Renal pelvis (tissue), 4 donors: ENCODE data around the gene PHF12. TPM values are rescaled to one million over a fixed set of nuclear protein-coding genes. Genes with fewer than 3 reads are reported as not detected.

Experiments used
- DNase-seq: peaks from one replicate; pipeline ENCODE4 v3.0.0-alpha.2; 2013
- polyA plus RNA-seq, 3 donors: library from polyadenylated mRNA; unstranded; fragments of 120-200 nt; gene quantifications; one replicate each; pipeline ENCODE4 v1.2.1, GENCODE V29; 2013; ENCODE audit not compliant: insufficient read length in 3 of 3

PHF12 gene
- polyA plus RNA-seq, 3 donors, result 55.0 to 61.1 (median 58.0) TPM

DNA sequence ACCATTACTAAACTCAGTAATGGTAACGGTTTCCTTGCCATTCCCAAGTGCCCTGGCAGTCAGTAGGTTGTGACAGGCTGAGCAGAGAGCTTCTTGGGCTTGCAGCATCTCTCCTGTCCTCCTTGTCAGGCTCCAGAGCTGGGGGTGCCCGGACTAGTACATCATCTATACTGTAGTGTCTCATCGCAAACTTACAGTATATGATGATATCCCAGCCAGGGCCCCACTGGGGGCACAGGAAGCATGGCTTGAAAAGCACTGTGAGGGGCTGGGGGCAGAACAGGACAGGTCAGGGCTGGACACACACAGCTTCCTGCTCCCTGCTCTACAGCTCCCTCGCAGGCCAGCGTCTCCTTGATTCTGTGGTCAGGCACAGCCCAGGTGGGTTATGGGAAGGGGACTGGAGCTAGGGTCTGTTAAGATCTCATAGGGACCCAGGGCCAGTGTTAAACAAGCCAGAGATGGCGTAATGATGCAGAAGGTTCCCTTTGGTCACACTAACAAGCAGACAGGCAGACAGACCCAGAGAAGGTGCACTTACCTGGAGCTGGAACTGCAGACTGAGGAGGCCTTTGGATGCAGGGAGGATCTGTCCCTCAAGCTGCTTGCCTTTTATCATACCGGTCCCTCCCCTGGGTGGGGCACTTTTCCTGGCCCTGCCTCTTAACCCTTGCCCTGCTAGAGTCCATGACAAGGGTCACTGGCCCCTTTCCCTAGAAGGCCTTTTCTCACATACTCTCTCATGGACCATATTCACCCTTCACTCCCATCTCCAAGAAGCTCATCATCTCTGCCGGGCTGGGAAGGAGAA lies 89.7 kb downstream of the PHF12 start:
- no peak for DNase-seq

GRCh38 chr17:28860363-28860808 lies 90.9 kb downstream of the PHF12 start:
- DNase-seq, result no peak

DNA sequence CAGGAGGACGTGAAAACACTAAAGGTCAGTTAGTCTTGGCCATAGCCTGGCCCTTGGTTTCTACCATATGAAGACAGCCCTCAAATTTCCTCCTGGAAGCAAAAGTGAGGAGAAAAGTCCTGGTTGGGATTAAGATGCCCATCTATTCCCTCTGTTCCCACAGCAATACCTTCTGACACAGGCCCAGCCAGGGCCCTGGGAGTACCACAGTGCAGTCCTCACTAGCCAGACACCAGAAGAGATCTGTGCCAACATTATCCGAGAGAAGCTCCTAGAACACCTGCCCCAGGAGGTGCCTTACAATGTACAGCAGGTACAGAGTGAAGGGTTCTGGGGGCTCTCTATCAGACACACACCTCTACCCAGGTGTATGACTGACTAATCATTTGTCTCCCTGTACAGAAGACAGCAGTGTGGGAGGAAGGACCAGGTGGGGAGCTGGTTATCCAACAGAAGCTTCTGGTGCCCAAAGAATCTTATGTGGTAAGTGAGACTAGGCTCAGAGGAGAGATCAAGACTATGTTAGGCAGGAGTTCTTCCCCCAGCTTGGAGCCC lies 92.4 kb downstream of the PHF12 start:
- DNase-seq, result no peak

DNA sequence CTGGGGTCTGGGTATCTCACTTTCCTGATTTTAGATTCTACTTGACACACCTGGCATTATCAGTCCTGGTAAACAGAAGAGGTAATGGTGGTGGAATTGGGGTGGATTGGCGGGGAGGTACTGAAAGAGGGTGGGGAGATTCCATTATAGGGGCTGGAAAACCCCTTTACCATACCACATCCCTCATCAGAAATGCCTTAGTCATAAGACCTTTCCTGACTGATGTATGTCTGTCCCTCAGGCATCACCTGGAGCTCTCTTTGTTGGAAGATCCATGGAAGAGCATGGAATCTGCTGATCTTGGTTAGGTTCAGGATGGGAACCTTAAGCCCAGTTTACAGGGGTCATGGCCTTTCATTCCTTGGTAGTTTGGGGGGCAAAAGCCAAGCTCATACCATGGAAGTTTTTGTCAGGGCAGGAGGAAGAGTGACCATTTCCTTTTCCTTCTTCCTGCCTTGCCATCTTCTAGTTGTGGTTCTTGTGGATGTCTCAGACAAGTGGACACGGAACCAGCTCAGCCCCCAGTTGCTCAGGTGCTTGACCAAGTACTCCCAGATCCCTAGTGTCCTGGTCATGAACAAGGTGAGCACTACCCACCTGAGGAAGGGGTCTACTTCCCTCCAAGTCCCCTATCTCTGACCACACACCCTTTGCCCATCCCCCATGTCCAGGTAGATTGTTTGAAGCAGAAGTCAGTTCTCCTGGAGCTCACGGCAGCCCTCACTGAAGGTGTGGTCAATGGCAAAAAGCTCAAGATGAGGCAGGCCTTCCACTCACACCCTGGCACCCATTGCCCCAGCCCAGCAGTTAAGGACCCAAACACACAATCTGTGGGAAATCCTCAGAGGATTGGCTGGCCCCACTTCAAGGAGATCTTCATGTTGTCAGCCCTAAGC lies 93.2 kb downstream of the PHF12 start:
- DNase-seq, result no peak

GRCh38 chr17:28856028-28856574 lies 95.2 kb downstream of the PHF12 start:
- DNase-seq, result no peak

DNA sequence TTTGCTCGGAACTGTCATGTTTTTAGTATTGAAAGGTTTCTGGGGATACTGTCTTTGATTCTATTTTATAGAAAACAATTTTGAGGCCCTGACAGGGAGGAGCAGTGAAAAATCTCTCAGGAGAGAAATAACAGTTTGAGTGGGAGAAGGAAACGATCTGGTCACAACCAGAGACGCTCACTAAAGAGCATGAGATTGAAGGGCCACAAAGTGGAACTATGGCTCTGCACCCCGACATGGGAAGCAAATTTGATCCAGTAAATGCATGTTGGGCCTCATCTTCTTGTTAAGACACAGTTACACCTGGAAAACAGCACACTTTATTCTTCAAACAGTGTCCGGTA lies 96.0 kb downstream of the PHF12 start:
- DNase-seq, result no peak

Other genes with a start within 250 kb of the PHF12 start
- 10 to 100 TPM in 2 of 3 donors, 1 to 10 TPM in 1; 4.3 to 11.2 (median 10.3) TPM for gene PROCA1, start 239.6 kb downstream of the PHF12 start, polyA plus RNA-seq
- gene RAB34, start 233.7 kb downstream of the PHF12 start, polyA plus RNA-seq, result 100 to 1,000 TPM; 155 to 193 (median 178) TPM
- gene RPL23A, start 231.5 kb downstream of the PHF12 start, polyA plus RNA-seq, result 100 to 1,000 TPM; 804 to 896 (median 874) TPM
- 10 to 100 TPM; 16.6 to 19.8 (median 18.5) TPM for gene TLCD1, start 225.3 kb downstream of the PHF12 start, polyA plus RNA-seq
- gene NEK8, start 222.7 kb downstream of the PHF12 start, polyA plus RNA-seq, result 10 to 100 TPM in 2 of 3 donors, 1 to 10 TPM in 1; 7.1 to 13.8 (median 12.4) TPM
- 100 to 1,000 TPM; 133 to 163 (median 136) TPM for gene TRAF4, start 207.5 kb downstream of the PHF12 start, polyA plus RNA-seq
- 10 to 100 TPM; 21.8 to 23.6 (median 22.8) TPM for gene FAM222B, start 108.7 kb downstream of the PHF12 start, polyA plus RNA-seq
- gene ERAL1, start 96.5 kb downstream of the PHF12 start, polyA plus RNA-seq, result 10 to 100 TPM; 69.8 to 74.2 (median 74.1) TPM
- gene FLOT2, start 53.8 kb downstream of the PHF12 start, polyA plus RNA-seq, result 100 to 1,000 TPM in 1 of 3 donors, 10 to 100 TPM in 2; 93.4 to 108 (median 95.7) TPM
- gene DHRS13, start 48.4 kb downstream of the PHF12 start, polyA plus RNA-seq, result 10 to 100 TPM; 16.0 to 18.7 (median 17.5) TPM
- under 1 TPM; 0.22 to 0.49 (median 0.48) TPM for gene SEZ6, start 54.5 kb upstream of the PHF12 start, polyA plus RNA-seq
- gene PIPOX, start 91.6 kb upstream of the PHF12 start, polyA plus RNA-seq, result 10 to 100 TPM in 2 of 3 donors, 1 to 10 TPM in 1; 8.9 to 11.9 (median 11.0) TPM
- 10 to 100 TPM; 43.0 to 44.7 (median 44.2) TPM for gene MYO18A, start 228.9 kb upstream of the PHF12 start, polyA plus RNA-seq